ENCODE measurements around the gene SHKBP1.
"Not testable (repeated sequence)": the region's sequence is repeated elsewhere in the genome, so short reads cannot be mapped to it uniquely, and the experiment has no call there.

The SHKBP1 gene

GRCh38 chr19:40576585-40577451 lies at the start of gene SHKBP1:
SHKBP1 (plus strand) TSS chr19:40576873; CDS start chr19:40576900, 27 bp downstream.
- in situ Hi-C loops (cut with HindIII; ENCODE audit: low pct_ligation_motif_present, low pct_unique_long_range_greater_than_20kb, low sequenced_read_pairs) = no loop called here
- DNase-seq = peak; percentile 93

GRCh38 chr19:40528078-40528477 lies 48.6 kb upstream of the SHKBP1 start:
- in situ Hi-C loops (cut with HindIII; ENCODE audit: low pct_ligation_motif_present, low pct_unique_long_range_greater_than_20kb, low sequenced_read_pairs) = no loop called here
- DNase-seq = no peak

- in situ Hi-C loops (cut with HindIII; ENCODE audit: low pct_ligation_motif_present, low pct_unique_long_range_greater_than_20kb, low sequenced_read_pairs) = no loop called here
- no peak for DNase-seq
Observed at GRCh38 chr19:40528533-40529092, 48.1 kb upstream of the SHKBP1 start.

GRCh38 chr19:40529093-40529954 lies 47.3 kb upstream of the SHKBP1 start:
- in situ Hi-C loops (cut with HindIII; ENCODE audit: low pct_ligation_motif_present, low pct_unique_long_range_greater_than_20kb, low sequenced_read_pairs) = no loop called here
- DNase-seq = peak; percentile 72

GRCh38 chr19:40530091-40530901 lies 46.4 kb upstream of the SHKBP1 start:
- DNase-seq = peak; percentile 32
- in situ Hi-C loops (cut with HindIII; ENCODE audit: low pct_ligation_motif_present, low pct_unique_long_range_greater_than_20kb, low sequenced_read_pairs) = no loop called here

- in situ Hi-C loops (cut with HindIII; ENCODE audit: low pct_ligation_motif_present, low pct_unique_long_range_greater_than_20kb, low sequenced_read_pairs) = no loop called here
- DNase-seq = no peak
Observed at GRCh38 chr19:40533508-40533907, 43.2 kb upstream of the SHKBP1 start.

- in situ Hi-C loops (cut with HindIII; ENCODE audit: low pct_ligation_motif_present, low pct_unique_long_range_greater_than_20kb, low sequenced_read_pairs) = no loop called here
- DNase-seq = no peak
Observed at GRCh38 chr19:40534148-40534547, 42.5 kb upstream of the SHKBP1 start.

GRCh38 chr19:40539070-40539469 lies 37.6 kb upstream of the SHKBP1 start:
- in situ Hi-C loops (cut with HindIII; ENCODE audit: low pct_ligation_motif_present, low pct_unique_long_range_greater_than_20kb, low sequenced_read_pairs) = no loop called here
- DNase-seq = peak; percentile 9

GRCh38 chr19:40542202-40542859 lies 34.3 kb upstream of the SHKBP1 start:
- in situ Hi-C loops (cut with HindIII; ENCODE audit: low pct_ligation_motif_present, low pct_unique_long_range_greater_than_20kb, low sequenced_read_pairs) = no loop called here
- DNase-seq = no peak

GRCh38 chr19:40543029-40543597 lies 33.6 kb upstream of the SHKBP1 start:
- in situ Hi-C loops (cut with HindIII; ENCODE audit: low pct_ligation_motif_present, low pct_unique_long_range_greater_than_20kb, low sequenced_read_pairs) = no loop called here
- no peak for DNase-seq

- DNase-seq; in situ Hi-C loops (cut with HindIII; ENCODE audit: low pct_ligation_motif_present, low pct_unique_long_range_greater_than_20kb, low sequenced_read_pairs): not testable (repeated sequence)
Observed at GRCh38 chr19:40546153-40546841, 30.4 kb upstream of the SHKBP1 start.

- DNase-seq; in situ Hi-C loops (cut with HindIII; ENCODE audit: low pct_ligation_motif_present, low pct_unique_long_range_greater_than_20kb, low sequenced_read_pairs): not testable (repeated sequence)
Observed at GRCh38 chr19:40547190-40547589, 29.5 kb upstream of the SHKBP1 start.

- in situ Hi-C loops (cut with HindIII; ENCODE audit: low pct_ligation_motif_present, low pct_unique_long_range_greater_than_20kb, low sequenced_read_pairs) = no loop called here
Observed at GRCh38 chr19:40547836-40548235, 28.8 kb upstream of the SHKBP1 start.

GRCh38 chr19:40549007-40549708 lies 27.5 kb upstream of the SHKBP1 start:
- in situ Hi-C loops (cut with HindIII; ENCODE audit: low pct_ligation_motif_present, low pct_unique_long_range_greater_than_20kb, low sequenced_read_pairs) = no loop called here

More at GRCh38 chr19:40547836-40548235, 28.8 kb upstream of the SHKBP1 start:
- no peak for DNase-seq

GRCh38 chr19:40550951-40551350 lies 25.7 kb upstream of the SHKBP1 start:
- in situ Hi-C loops (cut with HindIII; ENCODE audit: low pct_ligation_motif_present, low pct_unique_long_range_greater_than_20kb, low sequenced_read_pairs) = no loop called here
- no peak for DNase-seq

More at GRCh38 chr19:40549007-40549708, 27.5 kb upstream of the SHKBP1 start:
- DNase-seq = peak; percentile 71

- in situ Hi-C loops (cut with HindIII; ENCODE audit: low pct_ligation_motif_present, low pct_unique_long_range_greater_than_20kb, low sequenced_read_pairs) = no loop called here
- DNase-seq = no peak
Observed at GRCh38 chr19:40552848-40553247, 23.8 kb upstream of the SHKBP1 start.

Data from ACHN (cell line).